CD4-positive, alpha-beta T cell (primary cell): ENCODE measurements around the gene C17orf78. TPM values are rescaled to one million over a fixed set of nuclear protein-coding genes. Genes with fewer than 3 reads are reported as not detected.

Source experiments
- ATAC-seq: fragments of 200-7000 bp; cut with Tn5 transposase; one replicate; pipeline ENCODE4 v1.10.0; 2022; ENCODE audit warnings: mild to moderate bottlenecking; ENCODE audit not compliant: poor library complexity
- CTCF ChIA-PET: fragments of 350-600 bp; sonication (Branson Sonifier 250); formaldehyde crosslinking; loops from one replicate; lab custom pipeline; 2021; ENCODE audit warnings: antibody characterized with exemption, inconsistent platforms; lab: Charles Lee
- POLR2A ChIA-PET: fragments of 350-600 bp; sonication (Branson Sonifier 250); formaldehyde crosslinking; loops from one replicate; lab custom pipeline; 2021; ENCODE audit warnings: antibody characterized with exemption, inconsistent platforms; lab: Charles Lee
- DNase-seq, 14 experiments: peaks; one replicate each; pipeline ENCODE4 v3.0.0-alpha.2; 2013 to 2020; ENCODE audit warnings: mixed read lengths in 2 of 14
- H3K27ac ChIP-seq, 2 donors: one replicate each; pipeline versions ENCODE4 v1.5.1 to v1.7.0; 2013; ENCODE audit warnings: low read length in 2 of 2, low read depth in 1 of 2, mild to moderate bottlenecking in 1 of 2
- H3K27me3 ChIP-seq, 2 experiments: 1 replicate in 1 of 2; 2 replicates in 1 of 2; pipeline versions ENCODE4 v1.6.1 to v1.7.0; 2013; ENCODE audit warnings: low read length in 2 of 2, control low read depth in 1 of 2, mild to moderate bottlenecking in 1 of 2, moderate library complexity in 1 of 2; ENCODE audit not compliant: insufficient read depth in 2 of 2, control insufficient read depth in 1 of 2
- H3K36me3 ChIP-seq: one replicate; pipeline ENCODE4 v1.6.1; 2013; ENCODE audit warnings: low read length, control low read depth; ENCODE audit not compliant: insufficient read depth
- H3K4me1 ChIP-seq: one replicate; pipeline ENCODE4 v1.6.1; 2013; ENCODE audit warnings: low read length, control low read depth; ENCODE audit not compliant: insufficient read depth
- H3K4me3 ChIP-seq: one replicate; pipeline ENCODE4 v1.5.1; 2013; ENCODE audit warnings: mild to moderate bottlenecking, low read length, moderate library complexity
- H3K9me3 ChIP-seq, 2 experiments: 1 replicate in 1 of 2; 2 replicates in 1 of 2; pipeline versions ENCODE4 v1.6.1 to v1.7.0; 2013; ENCODE audit warnings: low read length in 2 of 2, mild to moderate bottlenecking in 2 of 2, control low read depth in 1 of 2, moderate library complexity in 1 of 2; ENCODE audit not compliant: control insufficient read depth in 1 of 2, insufficient read depth in 1 of 2
- H3K27ac Mint-ChIP-seq: one replicate; pipeline ENCODE4 v1.8.0; 2020; ENCODE audit warnings: mixed read lengths
- H3K27me3 Mint-ChIP-seq: one replicate; pipeline ENCODE4 v1.8.0; 2021; ENCODE audit warnings: mixed read lengths
- H3K36me3 Mint-ChIP-seq: one replicate; pipeline ENCODE4 v1.8.0; 2021; ENCODE audit warnings: low read depth, mixed read lengths
- H3K4me1 Mint-ChIP-seq: one replicate; pipeline ENCODE4 v1.8.0; 2021; ENCODE audit warnings: low read depth, mixed read lengths
- H3K4me3 Mint-ChIP-seq: one replicate; pipeline ENCODE4 v1.8.0; 2020; ENCODE audit warnings: mild to moderate bottlenecking, mixed read lengths
- H3K9me3 Mint-ChIP-seq: one replicate; pipeline ENCODE4 v1.8.0; 2020; ENCODE audit warnings: mixed read lengths
- CTCF ChIP-seq: fragments of 200-600 bp; IDR thresholded peaks from one replicate; pipeline ENCODE4 v1.8.0; 2022; ENCODE audit warnings: antibody characterized with exemption, mild to moderate bottlenecking
- intact Hi-C, 2 experiments: fragments of 100-400 bp; cut with DNase I in 1 of 2; cut with micrococcal nuclease in 1 of 2; formaldehyde crosslinking; loops; one replicate each; pipeline versions ENCODE4 v1.15.1 to v1.9.0; 2023 to 2025; cut with DNase I, micrococcal nuclease
- total RNA-seq, 174 experiments: library from RNA in 2 of 174; stranded (reverse) in 2 of 174; gene quantifications; one replicate each; pipeline ENCODE4 v1.2.3 and lab custom pipeline; 2021 to 2026

The C17orf78 gene
- total RNA-seq, 2 experiments from 2014 or later = not detected

DNA sequence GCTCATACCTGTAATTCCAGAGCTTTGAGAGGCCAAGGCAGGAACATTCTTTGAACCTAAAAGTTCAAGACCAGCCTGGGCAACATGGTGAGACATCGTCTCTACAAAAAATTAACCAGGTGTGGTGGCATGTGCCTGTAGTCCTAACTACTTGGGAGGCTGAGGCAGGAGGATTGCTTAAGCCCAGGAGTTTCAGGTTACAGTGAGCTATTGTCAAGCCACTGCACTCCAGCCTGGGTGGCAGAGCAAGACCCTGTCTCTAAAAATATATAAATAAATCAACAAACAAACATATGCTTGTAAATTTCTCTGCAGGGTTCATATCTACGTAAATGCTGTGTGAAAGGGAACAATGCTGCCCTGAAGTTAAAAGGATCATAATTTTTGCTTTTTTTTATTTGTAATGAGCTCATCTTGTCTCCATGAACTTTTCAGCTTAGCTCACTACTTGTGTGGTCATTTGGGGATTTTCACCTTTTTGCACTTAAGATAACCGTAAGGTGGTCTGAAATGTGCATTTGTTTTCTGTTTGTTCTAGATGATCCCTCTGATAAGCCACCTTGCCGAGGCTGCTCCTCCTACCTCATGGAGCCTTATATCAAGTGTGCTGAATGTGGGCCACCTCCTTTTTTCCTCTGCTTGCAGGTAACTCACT, 47.3 kb downstream of the C17orf78 start:
- Histone ChIP-seq H3K9me3 (no peaks in the 10 kb centered on the region), H3K4me1 (no peaks in the 10 kb centered on the region), H3K27ac (no peak overlapping the region), H3K36me3 (peaks cover 58% of the 10 kb centered on the region), H3K27me3 (no peaks in the 10 kb centered on the region), H3K4me3 (no peak overlapping the region)
- Mint-ChIP-seq H3K27me3 (no peaks in the 10 kb centered on the region), H3K4me3 (no peak overlapping the region), H3K27ac (no peak overlapping the region), H3K36me3 (peaks cover 60% of the 10 kb centered on the region), H3K4me1 (no peaks in the 10 kb centered on the region), H3K9me3 (no peaks in the 10 kb centered on the region)
- no peak for ATAC-seq
- no peak for DNase-seq
- TF ChIP-seq CTCF = no peak
- CTCF ChIA-PET = interaction anchor here (1.1 kb wide), 1 partner anchor 13 kb away, joined by 3 read pairs; no protein-coding TSS in a partner anchor
- intact Hi-C loops = no loop called here
- POLR2A ChIA-PET = no interaction called here

GRCh38 chr17:37425268-37425667, 49.5 kb downstream of the C17orf78 start:
- H3K27ac Mint-ChIP-seq = no peak overlapping the region
- H3K27me3 Mint-ChIP-seq = no peaks in the 10 kb centered on the region
- no peaks in the 10 kb centered on the region for H3K27me3 ChIP-seq
- H3K36me3 Mint-ChIP-seq = peaks cover 58% of the 10 kb centered on the region
- peaks cover 64% of the 10 kb centered on the region for H3K36me3 ChIP-seq
- intact Hi-C loops = loop anchor here in 1 of 2 experiments (5.0 kb wide), 1 partner anchor 48 kb away; the partner anchor contains the start of gene C17orf78
- CTCF ChIA-PET = no interaction called here
- POLR2A ChIA-PET = no interaction called here
- DNase-seq (no peak), ATAC-seq (no peak)
- no peak for TF ChIP-seq CTCF
- peaks cover 7% of the 10 kb centered on the region for H3K4me1 Mint-ChIP-seq
- H3K9me3 Mint-ChIP-seq = no peaks in the 10 kb centered on the region
- no peak overlapping the region for H3K4me3 Mint-ChIP-seq
- no peak overlapping the region for H3K4me3 ChIP-seq
- no peaks in the 10 kb centered on the region for H3K4me1 ChIP-seq
- H3K9me3 ChIP-seq = no peaks in the 10 kb centered on the region
- H3K27ac ChIP-seq = no peak overlapping the region

GRCh38 chr17:37429039-37429438, 53.3 kb downstream of the C17orf78 start:
- ATAC-seq (no peak), DNase-seq (no peak)
- CTCF ChIA-PET = no interaction called here
- Mint-ChIP-seq H3K4me1 (peaks cover 8% of the 10 kb centered on the region), H3K9me3 (no peaks in the 10 kb centered on the region), H3K36me3 (peaks cover 71% of the 10 kb centered on the region), H3K27ac (no peak overlapping the region), H3K27me3 (no peaks in the 10 kb centered on the region), H3K4me3 (no peak overlapping the region)
- H3K4me3 ChIP-seq = no peak overlapping the region
- POLR2A ChIA-PET = no interaction called here
- peaks cover 63% of the 10 kb centered on the region for H3K36me3 ChIP-seq
- intact Hi-C loops = loop anchor here in 1 of 2 experiments (5.0 kb wide), 1 partner anchor 52 kb away; the partner anchor contains the start of gene C17orf78
- H3K4me1 ChIP-seq = no peaks in the 10 kb centered on the region
- no peak for TF ChIP-seq CTCF
- H3K27me3 ChIP-seq = no peaks in the 10 kb centered on the region
- H3K27ac ChIP-seq = no peak overlapping the region
- no peaks in the 10 kb centered on the region for H3K9me3 ChIP-seq
